ENCODE results near the gene DBT.

- TF ChIP-seq REST (IDR thresholded peaks at IDR 0.05; ENCODE audit: low read depth) (no peak), SIN3A (IDR thresholded peaks at IDR 0.05; ENCODE audit: low read depth) (no peak), MAX (IDR thresholded peaks at IDR 0.05) (no peak), CTCF (IDR thresholded peaks at IDR 0.05 in 2 of 3, conservative IDR thresholded peaks at IDR 0.05 in 1 of 3; ENCODE audit: borderline replicate concordance in 1 of 3, insufficient read depth in 1 of 3, low read depth in 2 of 3, low read length in 2 of 3) (no peak)
Measured at GRCh38 chr1:100187912-100188311, 61.7 kb downstream of the DBT start.

Measured in HCT116 (cell line).